Measurements from ENCODE around the gene MSH4.
"Not testable (repeated sequence)": the region's sequence is repeated elsewhere in the genome, so short reads cannot be mapped to it uniquely, and the experiment has no call there.

MSH4 gene

GRCh38 chr1:75797606-75798216, 1.0 kb downstream of the MSH4 start:
- CTCF ChIA-PET = interaction anchor here (1.2 to 1.7 kb wide), 3 partner anchors 9 to 17 kb away, joined by 3 to 4 read pairs (median 3); no protein-coding TSS in a partner anchor

GRCh38 chr1:75801480-75801879, 4.8 kb downstream of the MSH4 start:
- CTCF ChIA-PET = interaction anchor here (1.0 kb wide), 1 partner anchor 10 kb away, joined by 10 read pairs; no protein-coding TSS in a partner anchor
- DNase-seq (ENCODE audit: extremely low spot score); POLR2A ChIA-PET: not testable (repeated sequence)

More at GRCh38 chr1:75797606-75798216, 1.0 kb downstream of the MSH4 start:
- TF ChIP-seq CTCF (IDR thresholded peaks at IDR 0.05; ENCODE audit: control extremely low read depth, extremely low read depth, low read depth, missing control alignments) = no peak
- no peak for DNase-seq (ENCODE audit: extremely low spot score)
- POLR2A ChIA-PET = interaction anchor here (1.2 kb wide), 1 partner anchor 12 kb away, joined by 4 read pairs; the partner anchor contains the start of gene RABGGTB

- ChIA-PET CTCF (no interaction called here), POLR2A (no interaction called here)
- no peak for TF ChIP-seq CTCF (IDR thresholded peaks at IDR 0.05; ENCODE audit: control extremely low read depth, extremely low read depth, low read depth, missing control alignments)
- DNase-seq (ENCODE audit: extremely low spot score) = no peak
Measured at GRCh38 chr1:75808921-75809320, 12.2 kb downstream of the MSH4 start.

DNA sequence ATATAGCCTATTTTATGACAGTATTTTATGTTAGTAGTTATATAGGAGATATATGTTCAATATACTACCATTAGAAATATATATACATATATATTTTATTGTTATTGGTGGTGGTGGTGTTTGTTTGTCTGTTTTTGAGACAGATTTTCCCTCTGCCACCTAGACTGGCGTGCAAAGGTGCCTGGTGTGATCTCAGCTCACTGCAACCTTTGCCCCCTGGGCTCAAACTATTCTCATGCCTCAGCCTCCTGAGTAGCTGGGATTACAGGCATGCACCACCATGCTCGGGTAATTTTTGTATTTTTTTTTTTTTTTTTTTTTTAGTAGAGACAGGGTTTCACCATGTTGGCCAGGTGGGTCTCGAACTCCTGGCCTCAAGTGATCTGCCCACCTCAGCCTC, 13.4 kb downstream of the MSH4 start:
- POLR2A ChIA-PET; CTCF ChIA-PET; DNase-seq (ENCODE audit: extremely low spot score): not testable (repeated sequence)

- no peak for TF ChIP-seq CTCF (IDR thresholded peaks at IDR 0.05; ENCODE audit: control extremely low read depth, extremely low read depth, low read depth, missing control alignments)
- ChIA-PET POLR2A (interaction anchor here (0.5 kb wide), 1 partner anchor 85 kb away, joined by 6 read pairs; no protein-coding TSS in a partner anchor), CTCF (interaction anchor here (2.6 kb wide), 1 partner anchor 9 kb away, joined by 10 read pairs; no protein-coding TSS in a partner anchor)
- no peak for DNase-seq (ENCODE audit: extremely low spot score)
Measured at GRCh38 chr1:75811211-75811981, 14.7 kb downstream of the MSH4 start.

- CTCF ChIA-PET = interaction anchor here (2.6 kb wide), 1 partner anchor 10 kb away, joined by 10 read pairs; no protein-coding TSS in a partner anchor
Measured at GRCh38 chr1:75812065-75812464, 15.4 kb downstream of the MSH4 start.

DNA sequence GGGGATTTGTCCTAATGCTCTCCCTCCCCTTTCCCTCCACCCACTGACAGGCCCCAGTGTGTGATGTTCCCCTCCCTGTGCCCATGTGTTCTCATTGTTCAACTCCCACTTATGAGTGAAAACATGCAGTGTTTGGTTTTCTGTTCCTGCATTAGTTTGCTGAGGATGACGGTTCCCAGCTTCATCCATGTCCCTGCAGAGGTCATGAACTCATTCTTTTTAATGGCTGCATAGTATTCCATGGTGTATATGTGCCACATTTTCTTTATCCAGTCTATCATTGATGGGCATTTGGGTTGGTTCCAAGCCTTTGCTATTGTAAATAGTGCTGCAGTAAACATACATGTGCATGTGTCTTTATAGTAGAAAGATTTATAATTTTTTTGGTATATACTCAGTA, 26.9 kb downstream of the MSH4 start:
- POLR2A ChIA-PET; DNase-seq (ENCODE audit: extremely low spot score); CTCF ChIA-PET: not testable (repeated sequence)

More at GRCh38 chr1:75812065-75812464, 15.4 kb downstream of the MSH4 start:
- no peak for DNase-seq (ENCODE audit: extremely low spot score)
- POLR2A ChIA-PET = interaction anchor here (0.5 kb wide), 1 partner anchor 85 kb away, joined by 6 read pairs; no protein-coding TSS in a partner anchor
- no peak for TF ChIP-seq CTCF (IDR thresholded peaks at IDR 0.05; ENCODE audit: control extremely low read depth, extremely low read depth, low read depth, missing control alignments)

GRCh38 chr1:75836528-75837100, 39.9 kb downstream of the MSH4 start:
- no peak for DNase-seq (ENCODE audit: extremely low spot score)
- CTCF ChIA-PET = no interaction called here
- POLR2A ChIA-PET = no interaction called here
- TF ChIP-seq CTCF (IDR thresholded peaks at IDR 0.05; ENCODE audit: control extremely low read depth, extremely low read depth, low read depth, missing control alignments) = no peak
